GM12878 (cell line): ENCODE results near the gene GLG1. TPM values are rescaled to one million over a fixed set of nuclear protein-coding genes. Genes with fewer than 3 reads are reported as not detected.
"Not testable (repeated sequence)": the region's sequence is repeated elsewhere in the genome, so short reads cannot be mapped to it uniquely, and the experiment has no call there.

Source experiments
- ATAC-seq: fragments of 200-7000 bp; cut with Tn5 transposase; 3 replicates; pipeline ENCODE4 v1.9.1; 2020; ENCODE audit warnings: mild to moderate bottlenecking, moderate library complexity
- BruUV-seq: library from RNA; stranded (reverse); fragments of 400-500 nt; replicated peaks from 2 replicates; lab custom pipeline; 2021; lab: Mats Ljungman, UMichigan
- CTCF ChIA-PET: fragments of 300-600 bp; sonication (Branson Sonifier 250); formaldehyde crosslinking; extraction: SDS; loops from one replicate; lab custom pipeline; 2021; ENCODE audit warnings: inconsistent platforms; lab: Yijun Ruan, JAX
- POLR2A ChIA-PET: fragments of 350-600 bp; formaldehyde crosslinking; extraction: SDS; loops from one replicate; lab custom pipeline; 2021; ENCODE audit warnings: inconsistent platforms; lab: Charles Lee
- RAD21 ChIA-PET: fragments of 300-600 bp; sonication (Branson Sonifier 250); formaldehyde crosslinking; loops from one replicate; lab custom pipeline; 2023; ENCODE audit warnings: antibody characterized with exemption; ENCODE audit not compliant: unreplicated experiment; lab: Charles Lee
- SMC1A ChIA-PET: fragments of 300-600 bp; sonication (Branson Sonifier 250); formaldehyde crosslinking; loops from one replicate; lab custom pipeline; 2023; ENCODE audit not compliant: unreplicated experiment, uncharacterized antibody; lab: Charles Lee
- DNase-seq: peaks from one replicate; pipeline ENCODE4 v3.0.0-alpha.2; 2011; ENCODE audit warnings: low read depth, low spot score
- FAIRE-seq: peaks from 3 replicates; lab custom pipeline; 2011; peaks lifted over from hg19 to GRCh38; lab: Jason Lieb, UNC
- H2AFZ ChIP-seq: 2 replicates; pipeline ENCODE4 v1.6.0; 2011; ENCODE audit warnings: low read depth, low read length, control low read depth; ENCODE audit not compliant: control insufficient read depth
- H3K27ac ChIP-seq: 2 replicates; pipeline ENCODE4 v1.5.1; 2011; ENCODE audit warnings: control low read depth; ENCODE audit not compliant: control insufficient read depth, insufficient read depth
- H3K27me3 ChIP-seq, 2 experiments: replicated peaks in 1 of 2; 2 replicates each; pipeline versions ENCODE4 v1.6.0 to v1.6.1; 2011; ENCODE audit warnings: low read length in 1 of 2; ENCODE audit not compliant: control insufficient read depth in 2 of 2, insufficient read depth in 2 of 2
- H3K36me3 ChIP-seq, 2 experiments: 2 replicates each; pipeline ENCODE4 v1.5.1; 2011; ENCODE audit warnings: low read length in 1 of 2; ENCODE audit not compliant: control insufficient read depth in 2 of 2, insufficient read depth in 2 of 2
- H3K4me1 ChIP-seq: 2 replicates; pipeline ENCODE4 v1.6.1; 2011; ENCODE audit warnings: mild to moderate bottlenecking, low read length, moderate library complexity, mixed read lengths; ENCODE audit not compliant: control insufficient read depth, insufficient read depth
- H3K4me2 ChIP-seq: 2 replicates; pipeline ENCODE4 v1.6.0; 2011; ENCODE audit warnings: control low read depth; ENCODE audit not compliant: control insufficient read depth, insufficient read depth
- H3K4me3 ChIP-seq: fragments of 200-600 bp; sonication (generic); 2 replicates; pipeline ENCODE4 v1.5.1; 2016
- H3K79me2 ChIP-seq: 2 replicates; pipeline ENCODE4 v1.6.0; 2011; ENCODE audit warnings: low read length; ENCODE audit not compliant: control insufficient read depth, insufficient read depth
- H3K9ac ChIP-seq: 2 replicates; pipeline ENCODE4 v1.8.0; 2011; ENCODE audit warnings: low read length, control low read depth, mixed read lengths; ENCODE audit not compliant: control insufficient read depth, insufficient read depth
- H3K9me3 ChIP-seq: replicated peaks from 3 replicates; pipeline ENCODE4 v1.5.1; 2011; ENCODE audit warnings: mild to moderate bottlenecking, low read length; ENCODE audit not compliant: control insufficient read depth, insufficient read depth
- H4K20me1 ChIP-seq: 2 replicates; pipeline ENCODE4 v1.6.0; 2011; ENCODE audit not compliant: control insufficient read depth, insufficient read depth
- CBFB ChIP-seq: IDR thresholded peaks from 2 replicates; pipeline ENCODE4 v1.6.1; 2016; ENCODE audit warnings: antibody characterized with exemption, low read depth
- CREM ChIP-seq: IDR thresholded peaks from 2 replicates; pipeline ENCODE4 v1.6.1; 2014; ENCODE audit warnings: antibody characterized with exemption, low read depth
- DPF2 ChIP-seq: fragments of 450-650 bp; IDR thresholded peaks from 2 replicates; pipeline ENCODE4 v1.6.1; 2017; ENCODE audit warnings: mild to moderate bottlenecking
- HCFC1 ChIP-seq: fragments of 150-350 bp; IDR thresholded peaks from 2 replicates; pipeline ENCODE4 v1.6.1; 2014; ENCODE audit warnings: low read length
- HDAC2 ChIP-seq: fragments of 200-600 bp; sonication (generic); IDR thresholded peaks from 2 replicates; pipeline ENCODE4 v1.6.1; 2017
- MTA2 ChIP-seq: fragments of 450-650 bp; IDR thresholded peaks from 2 replicates; pipeline ENCODE4 v1.6.1; 2016; ENCODE audit warnings: low read depth, mild to moderate bottlenecking, moderate library complexity
- MTA3 ChIP-seq: IDR thresholded peaks from 2 replicates; pipeline ENCODE4 v1.6.1; 2012; ENCODE audit warnings: low read length, inconsistent platforms, borderline replicate concordance
- MYC ChIP-seq: IDR thresholded peaks from 2 replicates; pipeline ENCODE4 v1.6.1; 2011; ENCODE audit warnings: mild to moderate bottlenecking, low read length, moderate library complexity, inconsistent platforms; ENCODE audit not compliant: insufficient read depth, insufficient replicate concordance, insufficient read length, severe bottlenecking
- NR2C1 ChIP-seq: fragments of 450-650 bp; IDR thresholded peaks from 2 replicates; pipeline ENCODE4 v1.6.1; 2017; ENCODE audit warnings: antibody characterized with exemption, mild to moderate bottlenecking, moderate library complexity
- RAD51 ChIP-seq: fragments of 450-650 bp; IDR thresholded peaks from 2 replicates; pipeline ENCODE4 v1.6.1; 2016; ENCODE audit warnings: moderate library complexity, mild to moderate bottlenecking, inconsistent platforms
- SP1 ChIP-seq: IDR thresholded peaks from one replicate; pipeline ENCODE4 v1.6.1; 2011; ENCODE audit warnings: low read depth, low read length
- TARDBP ChIP-seq: IDR thresholded peaks from 2 replicates; pipeline ENCODE4 v1.6.1; 2016; ENCODE audit warnings: borderline replicate concordance
- YBX1 ChIP-seq: fragments of 450-650 bp; IDR thresholded peaks from 2 replicates; pipeline ENCODE4 v1.6.1; 2016; ENCODE audit warnings: antibody characterized with exemption
- ZBTB40 ChIP-seq: fragments of 450-650 bp; IDR thresholded peaks from 2 replicates; pipeline ENCODE4 v1.6.1; 2016; ENCODE audit warnings: mild to moderate bottlenecking, moderate library complexity, borderline replicate concordance
- ZSCAN29 ChIP-seq: fragments of 450-650 bp; IDR thresholded peaks from 2 replicates; pipeline ENCODE4 v1.6.1; 2017; ENCODE audit warnings: mild to moderate bottlenecking, moderate library complexity
- ZZZ3 ChIP-seq: IDR thresholded peaks from 2 replicates; pipeline ENCODE4 v1.6.1; 2011; ENCODE audit warnings: low read depth; ENCODE audit not compliant: control insufficient read depth, insufficient read length
- WGBS: methylation state at CpG from one replicate; pipeline ENCODE4 v1.1.6; 2016; ENCODE audit warnings: low lambda C conversion rate; ENCODE audit not compliant: insufficient replicate concordance, insufficient coverage; ENCODE audit errors: missing lambda C conversion rate; 5-methylcytosine and 5-hydroxymethylcytosine counted together
- in situ Hi-C: fragments of 300-500 bp; cut with MboI; formaldehyde crosslinking; loops from 9 replicates; pipeline ENCODE4 v1.14.3; 2018; ENCODE audit warnings: mixed read lengths
- intact Hi-C: fragments of 100-400 bp; cut with micrococcal nuclease; formaldehyde crosslinking; loops from one replicate; pipeline ENCODE4 v1.14.2; 2022; ENCODE audit not compliant: unreplicated experiment
- polyA plus RNA-seq, 11 experiments: library from polyadenylated mRNA; depleted of rRNA in 4 of 11; unstranded in 6 of 11; stranded (reverse) in 5 of 11; fragments of >200 nt; fragmentation: Nextera tagmentation in 4 of 11; fragmentation: Illumina TruSeq in 1 of 11; extraction: Ambion mirVana in 4 of 11; extraction: Trizol in 1 of 11; gene quantifications; 1 replicate in 1 of 11; 2 replicates in 10 of 11; pipeline versions ENCODE4 v1.2.1 to v1.2.3, GENCODE V29; 2011 to 2016; ENCODE audit warnings: inconsistent platforms in 2 of 11, missing spikeins in 2 of 11, low read depth in 1 of 11
- total RNA-seq, 4 experiments: library from RNA; depleted of rRNA in 3 of 4; stranded (reverse); fragments of >200 nt in 3 of 4; fragmentation: Illumina TruSeq in 1 of 4; extraction: Trizol in 1 of 4; gene quantifications; 2 replicates each; pipeline versions ENCODE4 v1.2.1 to v1.2.3, GENCODE V29; 2013 to 2021

The GLG1 gene
- total and polyA plus RNA-seq, 10 of the 15 experiments (the other 5 are each of a cell fraction or from before 2014, with no cell fraction given), result 7.6 to 49.4 (median 28.2) TPM

DNA sequence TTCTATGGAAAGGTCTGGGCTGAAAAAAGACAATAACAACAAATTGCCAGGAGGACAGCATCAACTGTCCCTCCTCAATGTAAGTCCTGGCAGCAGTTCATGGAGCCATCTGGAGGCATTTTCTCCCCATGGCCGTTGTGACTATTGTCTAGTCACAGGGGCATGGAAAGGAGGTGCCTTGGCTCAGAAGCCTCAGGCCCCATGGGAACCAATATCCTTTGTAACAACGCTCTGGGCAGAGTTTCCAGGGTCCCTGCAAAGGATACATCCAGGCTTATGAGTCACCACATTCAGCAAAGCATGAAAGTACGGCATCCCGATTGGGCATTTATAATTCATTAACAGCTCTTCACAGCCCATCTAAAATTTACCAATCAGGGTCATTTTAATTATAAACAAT is 85.2 kb downstream of the GLG1 start:
- RAD21 ChIA-PET, result interaction anchor here (0.6 kb wide), 1 partner anchor 54 kb away, joined by 3 read pairs; no protein-coding TSS in a partner anchor
- Histone ChIP-seq H3K4me2 (no peak overlapping the region), H3K27me3 (no peaks in the 10 kb centered on the region), H3K27ac (no peak overlapping the region), H3K79me2 (no peaks in the 10 kb centered on the region), H4K20me1 (no peaks in the 10 kb centered on the region), H3K9me3 (no peaks in the 10 kb centered on the region; the same call in 2 of the 3 replicates), H3K36me3 (peaks cover 0 to 4% of the 10 kb centered on the region in 2 experiments; a peak in 1 of 4 replicates), H3K4me1 (no peaks in the 10 kb centered on the region), H3K9ac (no peak overlapping the region), H2AFZ (no peak overlapping the region), H3K4me3 (no peak overlapping the region)
- 53% methylated on average over 4 of the region's 4 CpGs for WGBS
- no peak for FAIRE-seq
- no peak for ATAC-seq
- CTCF ChIA-PET, result interaction anchor here (1.0 to 1.3 kb wide), 2 partner anchors 10 to 101 kb away, joined by 3 read pairs; no protein-coding TSS in a partner anchor
- TF ChIP-seq MTA3 (no peak), MTA2 (no peak), CBFB (no peak), YBX1 (no peak), ZSCAN29 (no peak), CREM (no peak), SP1 (no peak), TARDBP (no peak), MYC (no peak), DPF2 (no peak), ZZZ3 (no peak), HCFC1 (no peak), HDAC2 (no peak), ZBTB40 (no peak), NR2C1 (no peak), RAD51 (no peak)
- intact Hi-C loops, result no loop called here
- BruUV-seq, result no TSS peak
- POLR2A ChIA-PET, result no interaction called here
- DNase-seq, result no peak
- SMC1A ChIA-PET, result no interaction called here
- in situ Hi-C loops, result no loop called here

DNA sequence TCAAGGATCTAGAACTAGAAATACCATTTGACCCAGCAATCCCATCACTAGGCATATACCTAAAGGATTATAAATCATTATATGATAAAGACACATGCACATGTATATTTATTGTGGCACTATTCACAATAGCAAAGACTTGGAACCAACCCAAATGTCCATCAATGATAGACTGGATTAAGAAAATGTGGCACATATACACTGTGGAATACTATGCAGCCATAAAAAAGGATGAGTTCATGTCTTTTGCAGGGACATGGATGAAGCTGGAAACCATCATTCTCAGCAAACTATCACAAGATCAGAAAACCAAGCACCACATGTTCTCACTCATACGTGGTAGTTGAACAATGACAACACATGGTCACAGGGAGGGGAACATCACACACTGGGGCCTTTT is 88.0 kb downstream of the GLG1 start:
- in situ Hi-C loops, FAIRE-seq: not testable (repeated sequence)

More for the DNA sequence above, 88.0 kb downstream of the GLG1 start:
- intact Hi-C loops, H2AFZ ChIP-seq, H3K27ac ChIP-seq, H3K27me3 ChIP-seq, RAD21 ChIA-PET, SMC1A ChIA-PET, POLR2A ChIA-PET, ATAC-seq, H3K36me3 ChIP-seq, H3K79me2 ChIP-seq, H4K20me1 ChIP-seq, H3K4me1 ChIP-seq, DNase-seq, H3K4me2 ChIP-seq, H3K9ac ChIP-seq, H3K4me3 ChIP-seq, BruUV-seq, H3K9me3 ChIP-seq: not testable (repeated sequence)
- CTCF ChIA-PET, result interaction anchor here (0.6 kb wide), 1 partner anchor 56 kb away, joined by 3 read pairs; no protein-coding TSS in a partner anchor
- WGBS, result 100% methylated on average over 1 of the region's 1 CpG
